NCI-H446 (cell line): ENCODE results near the gene NPLOC4.

Experiments used
- DNase-seq, 2 experiments: peaks; one replicate each; lab custom pipeline; 2025; lab: John Stamatoyannopoulos, UW

NPLOC4 gene

DNA sequence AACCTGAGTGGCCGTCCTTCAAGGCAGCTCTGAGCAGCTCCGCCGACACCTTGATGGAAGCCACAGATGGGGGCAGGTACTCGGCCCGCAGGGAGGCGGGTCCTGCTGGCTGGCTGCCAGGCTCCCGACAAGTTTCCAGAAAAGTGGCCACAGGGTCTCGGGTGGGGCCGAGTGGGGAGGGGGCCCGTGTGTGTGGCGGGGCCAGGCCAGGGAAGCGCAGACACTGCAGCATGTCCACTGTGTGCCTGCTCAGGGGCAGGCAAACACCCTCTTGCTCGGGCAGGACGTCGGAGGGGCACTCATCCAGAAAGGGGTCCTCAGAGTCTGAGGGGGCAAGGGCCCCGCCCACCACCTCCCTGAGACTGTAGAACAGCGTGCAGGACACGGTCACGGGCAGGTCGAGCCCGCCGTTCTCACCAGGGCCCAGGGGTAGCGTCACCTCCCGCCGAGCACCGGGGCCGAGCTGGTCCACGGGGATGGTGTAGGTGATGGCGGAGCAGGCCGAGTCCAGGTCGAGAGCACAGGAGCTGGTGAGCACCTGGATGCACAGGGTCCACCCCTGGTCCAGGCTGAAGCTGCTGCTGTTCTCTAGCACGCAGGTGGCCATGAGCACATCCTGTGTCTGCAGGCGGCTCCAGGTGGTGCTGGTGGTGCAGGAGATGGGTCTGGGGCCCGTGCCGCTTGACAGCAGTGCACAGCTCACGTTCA is 89.9 kb downstream of the NPLOC4 start:
- DNase-seq, result no peak

- no peak for DNase-seq
Observed at GRCh38 chr17:81545160-81545949, 91.6 kb downstream of the NPLOC4 start.

GRCh38 chr17:81544281-81544974 is 92.5 kb downstream of the NPLOC4 start:
- no peak for DNase-seq

GRCh38 chr17:81543756-81544155 is 93.2 kb downstream of the NPLOC4 start:
- DNase-seq, result no peak

GRCh38 chr17:81543339-81543675 is 93.6 kb downstream of the NPLOC4 start:
- peak; percentile 34 to 82 for DNase-seq

- DNase-seq, result no peak
Observed at GRCh38 chr17:81542431-81543338, 94.2 kb downstream of the NPLOC4 start.

DNA sequence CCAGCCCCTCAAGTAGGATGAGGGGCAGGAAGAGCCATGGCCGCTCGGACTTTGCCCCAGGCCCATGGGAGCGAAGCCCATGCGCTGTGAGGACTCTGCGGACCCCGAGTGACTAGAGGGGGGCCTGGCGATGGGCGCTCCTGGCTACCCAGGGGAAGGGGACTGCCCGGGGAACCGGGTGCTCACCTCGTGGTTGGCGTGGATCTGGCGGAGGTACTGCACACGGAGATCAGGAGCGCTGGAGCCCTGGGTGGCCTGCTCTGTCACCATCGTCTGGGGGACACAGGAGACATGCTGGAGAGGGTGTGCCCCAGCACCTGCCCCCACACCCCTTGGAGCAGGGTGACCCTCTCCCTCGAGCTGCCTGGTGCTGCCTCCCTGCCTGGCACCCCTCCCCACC is 95.8 kb downstream of the NPLOC4 start:
- no peak for DNase-seq

GRCh38 chr17:81540676-81541027 is 96.3 kb downstream of the NPLOC4 start:
- DNase-seq, result no peak

GRCh38 chr17:81539961-81540675 is 96.8 kb downstream of the NPLOC4 start:
- DNase-seq, result no peak

GRCh38 chr17:81539571-81539900 is 97.4 kb downstream of the NPLOC4 start:
- DNase-seq, result no peak

DNA sequence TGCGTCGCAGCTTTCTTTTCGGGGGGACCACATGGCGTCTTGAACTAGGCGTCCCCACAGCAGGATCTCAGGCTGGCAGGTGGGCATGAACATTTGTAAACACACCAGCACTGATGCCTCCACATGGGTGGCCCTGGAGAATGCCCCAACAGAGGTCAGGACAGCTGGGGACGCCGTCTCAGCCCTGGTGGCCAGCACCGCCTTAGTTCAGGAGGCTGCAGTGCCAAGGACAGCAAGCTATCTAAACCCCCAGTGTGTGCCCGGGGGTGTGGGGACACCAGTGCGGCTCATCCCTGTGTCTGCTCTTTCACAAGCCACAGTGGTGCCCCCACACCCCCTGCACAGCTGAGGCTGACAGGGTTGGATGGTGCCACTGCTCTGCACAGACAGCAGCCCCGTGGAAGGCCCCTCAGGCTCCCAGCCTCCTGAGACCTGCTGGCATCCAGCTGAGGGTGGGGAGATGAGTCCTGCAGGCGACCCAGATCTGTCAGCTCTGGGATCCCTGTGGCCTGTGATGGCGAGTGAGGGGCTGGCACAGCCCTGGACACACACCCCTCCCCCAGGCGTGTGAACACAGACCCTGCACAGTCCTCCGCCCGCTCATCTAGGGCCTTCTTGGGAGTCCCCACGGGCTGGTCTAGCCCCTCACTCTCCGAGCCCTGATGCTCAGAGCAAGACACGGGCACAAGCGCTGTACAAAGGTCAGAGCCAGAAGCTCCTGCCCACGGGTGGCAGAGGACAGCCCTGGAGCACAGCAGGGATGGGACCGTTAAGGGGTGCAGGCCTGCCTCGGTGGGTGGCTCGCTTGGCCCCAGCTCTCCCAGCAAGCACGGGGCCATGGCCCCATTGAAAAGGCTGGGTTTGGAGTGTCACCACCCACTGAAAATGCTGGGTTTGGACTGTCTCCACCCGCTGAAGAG is 98.0 kb downstream of the NPLOC4 start:
- DNase-seq, result no peak

- no peak for DNase-seq
Observed at GRCh38 chr17:81537856-81538555, 98.9 kb downstream of the NPLOC4 start.

- no peak for DNase-seq
Observed at GRCh38 chr17:81537343-81537855, 99.5 kb downstream of the NPLOC4 start.

DNA sequence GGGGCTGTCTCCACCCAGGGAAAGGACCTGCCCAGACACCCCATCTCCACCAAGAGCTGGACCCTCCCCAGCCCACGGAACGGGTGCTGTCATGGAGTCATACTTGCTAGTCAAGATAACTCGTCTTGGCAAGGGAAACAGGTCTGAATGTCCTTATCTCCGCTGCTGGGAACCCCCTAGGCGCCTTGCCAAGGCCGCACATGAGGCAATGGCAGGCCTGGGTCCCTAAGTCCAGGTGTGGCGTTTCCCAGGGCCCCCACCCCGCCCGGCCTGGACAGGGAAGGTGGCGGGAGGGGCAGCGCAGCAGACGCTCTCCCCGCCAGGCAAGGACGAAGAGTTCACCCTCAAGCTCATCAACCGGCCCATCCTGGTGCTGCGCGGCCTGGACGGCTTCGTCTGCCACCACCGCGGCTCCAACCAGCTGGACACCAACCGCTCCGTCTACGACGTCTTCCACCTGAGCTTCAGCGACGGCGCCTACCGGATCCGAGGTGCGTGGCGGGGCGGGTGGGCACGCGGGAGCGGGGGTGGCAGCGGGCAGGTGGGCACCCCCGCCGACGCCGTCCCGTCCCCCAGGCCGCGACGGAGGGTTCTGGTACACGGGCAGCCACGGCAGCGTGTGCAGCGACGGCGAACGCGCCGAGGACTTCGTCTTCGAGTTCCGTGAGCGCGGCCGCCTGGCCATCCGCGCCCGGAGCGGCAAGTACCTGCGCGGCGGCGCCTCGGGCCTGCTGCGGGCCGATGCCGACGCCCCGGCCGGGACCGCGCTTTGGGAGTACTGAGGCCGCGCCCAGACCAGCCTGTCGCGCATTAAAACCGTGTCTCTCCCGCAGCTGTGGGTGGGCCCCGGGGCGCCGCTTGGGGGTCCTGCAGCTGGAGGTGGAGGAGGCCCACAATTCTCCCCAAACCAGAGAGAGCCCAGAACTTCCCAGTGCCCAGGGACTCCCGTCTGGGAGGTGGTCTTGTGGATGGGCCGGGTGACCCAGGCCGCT is 100.3 kb downstream of the NPLOC4 start:
- DNase-seq, result no peak

DNA sequence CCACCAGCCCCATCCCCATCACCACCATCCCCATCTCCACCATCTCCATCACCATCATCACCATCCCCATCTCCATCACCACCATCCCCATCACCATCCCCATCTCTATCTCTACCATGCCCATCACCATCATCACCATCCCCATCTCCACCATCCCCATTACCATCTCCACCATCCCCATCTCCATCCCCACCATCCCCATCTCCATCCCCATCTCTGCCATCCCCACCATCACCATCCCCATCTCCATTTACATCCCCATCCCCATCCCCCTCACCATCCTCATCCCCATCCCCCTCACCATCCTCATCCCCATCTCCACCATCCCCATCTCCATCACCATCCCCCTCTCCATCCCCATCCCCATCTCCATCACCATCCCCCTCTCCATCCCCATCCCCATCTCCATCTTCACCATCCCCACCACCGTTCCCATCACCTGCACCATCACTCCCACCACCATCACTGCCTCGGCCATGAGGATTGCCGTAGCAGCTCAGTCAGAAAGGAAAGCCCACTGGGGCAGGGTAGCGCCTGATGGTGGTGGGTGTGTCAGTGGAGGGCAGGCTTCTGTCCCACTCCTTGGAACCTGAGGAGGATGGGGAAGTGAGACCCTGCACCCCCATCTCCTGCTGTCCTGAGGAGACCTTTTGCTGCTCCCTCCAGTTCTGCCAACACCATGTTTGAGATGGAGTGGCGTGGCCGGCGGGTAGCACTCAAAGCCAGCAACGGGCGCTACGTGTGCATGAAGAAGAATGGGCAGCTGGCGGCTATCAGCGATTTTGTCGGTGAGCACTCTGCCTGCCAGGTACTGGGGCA is 101.2 kb downstream of the NPLOC4 start:
- no peak for DNase-seq

- DNase-seq, result no peak
Observed at GRCh38 chr17:81535007-81535328, 101.9 kb downstream of the NPLOC4 start.

DNA sequence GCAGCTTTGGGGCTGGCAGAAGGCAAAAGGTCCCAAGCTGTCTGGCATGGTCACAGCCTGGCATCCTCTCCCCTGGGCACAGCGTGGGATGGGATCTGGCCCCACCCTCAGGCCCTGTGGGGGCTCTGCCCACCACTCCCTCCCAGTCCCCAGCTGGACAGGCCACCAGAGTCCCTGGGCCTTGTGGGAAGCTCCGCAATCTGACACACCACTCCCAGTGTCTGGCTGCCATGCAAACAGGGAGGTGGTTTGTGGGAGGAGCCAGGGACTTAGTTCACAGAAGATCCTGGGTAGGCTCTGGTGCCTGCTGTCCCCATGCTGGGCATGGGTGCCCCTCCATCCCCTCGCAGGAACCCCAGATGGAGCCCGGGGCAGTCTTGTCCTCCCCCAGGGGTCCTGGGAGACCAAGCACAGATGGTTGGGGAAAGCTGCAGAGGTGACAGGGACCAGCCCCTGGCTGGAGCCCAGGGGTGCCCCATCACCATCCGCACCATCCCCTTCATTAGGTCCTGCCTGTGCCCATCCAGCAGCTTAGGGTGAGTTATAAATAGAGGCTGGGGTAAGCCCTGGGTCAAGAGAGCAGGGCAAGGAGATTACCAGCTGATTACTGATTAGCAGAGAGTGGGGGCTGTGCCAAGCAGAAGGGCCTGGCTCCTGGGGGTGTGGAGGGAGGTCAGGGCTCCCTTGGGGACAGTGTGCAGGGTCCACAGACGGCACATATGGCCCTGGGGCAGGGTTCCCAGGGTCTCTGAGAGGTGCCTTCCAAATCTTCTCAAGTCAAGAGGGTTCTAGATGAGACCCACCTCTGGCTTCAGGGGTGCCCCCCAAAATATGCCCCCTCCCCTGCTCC is 102.5 kb downstream of the NPLOC4 start:
- no peak for DNase-seq
